Measurements from ENCODE around the gene ACE2. TPM values are rescaled to one million over a fixed set of nuclear protein-coding genes. Genes with fewer than 3 reads are reported as not detected.
A peak's percentile ranks its signal among the peaks of the same experiment; 100 is the strongest.

ACE2 gene
- total and polyA plus RNA-seq, 2 of the 8 experiments (the other 6 are each of a cell fraction or from before 2014, with no cell fraction given): 0.06 TPM; not detected in 1

DNA sequence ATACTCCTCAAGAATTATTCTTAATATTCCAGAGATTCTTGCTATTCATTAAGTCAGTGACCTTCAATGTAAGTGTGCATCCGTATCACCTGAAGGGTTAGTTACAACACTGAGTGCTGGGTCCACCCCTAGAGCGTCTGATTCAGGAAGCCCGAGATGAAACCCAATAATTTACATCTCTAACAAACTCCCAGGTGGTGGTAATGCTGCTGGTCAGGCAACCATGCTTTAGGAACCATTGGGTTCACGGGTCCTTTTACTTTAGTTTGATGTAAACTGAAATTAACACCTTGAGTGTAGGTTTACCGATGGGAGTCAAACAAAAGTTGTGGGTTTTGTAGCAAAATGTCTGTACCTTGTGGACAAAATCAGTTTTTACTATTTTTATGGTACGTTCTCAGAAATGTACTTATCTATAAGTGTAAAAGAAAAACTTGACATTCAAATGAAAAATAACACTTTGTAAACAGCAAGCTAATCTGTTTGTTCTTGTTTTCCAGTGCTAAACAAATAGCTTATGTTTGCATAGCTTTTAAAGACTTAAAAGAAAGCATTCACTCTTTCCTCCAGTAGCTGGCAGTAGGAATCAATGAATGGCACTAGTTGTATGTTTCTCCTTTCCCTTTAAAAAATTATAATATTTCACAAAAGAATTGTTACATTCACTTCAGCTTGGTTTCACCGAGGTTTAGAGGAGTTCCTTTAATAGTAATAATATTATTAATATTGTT lies 32.7 kb downstream of the ACE2 start:
- H3K4me3 ChIP-seq (ENCODE audit: extremely low read depth in 1 of 4, insufficient read depth in 2 of 4, low read depth in 3 of 4, low read length in 4 of 4): no peak overlapping the region
- H3K27ac ChIP-seq (ENCODE audit: low read depth, low read length): no peak overlapping the region
- H3K79me1 ChIP-seq (ENCODE audit: low read depth, low read length): no peaks in the 10 kb centered on the region
- FAIRE-seq (no peak), DNase-seq (ENCODE audit: low read depth in 1 of 2, low spot score in 2 of 2) (no peak)
- 53% methylated on average over 5 of the region's 7 CpGs; no CpG with 5 or more reads in 1 of the 2 experiments for WGBS, 2 experiments (ENCODE audit: extremely low coverage in 1 of 2, insufficient coverage in 1 of 2, insufficient read length in 1 of 2, insufficient replicate concordance in 2 of 2, low coverage in 1 of 2, low lambda C conversion rate in 2 of 2, missing lambda C conversion rate in 1 of 2)
- H3K56ac ChIP-seq (replicated peaks; ENCODE audit: insufficient read length, low read depth, low read length): no peak overlapping the region
- no peaks in the 10 kb centered on the region for H3K36me3 ChIP-seq (ENCODE audit: control insufficient read depth in 2 of 4, insufficient read depth in 4 of 4, low read length in 3 of 4)
- H2BK20ac ChIP-seq (ENCODE audit: low read length): no peak overlapping the region
- H4K8ac ChIP-seq (ENCODE audit: extremely low read depth, insufficient read depth, low read length): no peak overlapping the region
- no peaks in the 10 kb centered on the region for H4K20me1 ChIP-seq (replicated peaks in 1 of 2; ENCODE audit: control insufficient read depth in 1 of 2, insufficient read depth in 2 of 2, low read length in 2 of 2)
- no peak overlapping the region for H3K9ac ChIP-seq (replicated peaks in 1 of 4; ENCODE audit: extremely low read depth in 1 of 4, low read depth in 3 of 4, low read length in 3 of 4)
- ChIA-PET POLR2A (ENCODE audit: partially characterized antibody) (no interaction called here), CTCF (ENCODE audit: partially characterized antibody) (interaction anchor here (0.7 to 1.2 kb wide), 3 partner anchors 9 to 219 kb away, joined by 3 read pairs; no protein-coding TSS in a partner anchor)
- no peaks in the 10 kb centered on the region for H3K23me2 ChIP-seq (ENCODE audit: low read depth, low read length)
- H4K91ac ChIP-seq (replicated peaks; ENCODE audit: insufficient read length, low read length): no peak overlapping the region
- no peak overlapping the region for H3K18ac ChIP-seq (ENCODE audit: extremely low read depth, low read length)
- H3K23ac ChIP-seq (ENCODE audit: insufficient read length): no peak overlapping the region
- H3K27me3 ChIP-seq (replicated peaks in 1 of 4; ENCODE audit: control insufficient read depth in 3 of 4, extremely low read depth in 1 of 4, insufficient read depth in 3 of 4, low read length in 3 of 4): no peaks in the 10 kb centered on the region
- no peak overlapping the region for H3K4ac ChIP-seq (replicated peaks; ENCODE audit: insufficient read length, low read depth, low read length)
- no peak overlapping the region for H3K14ac ChIP-seq (ENCODE audit: insufficient read length)
- H3K4me2 ChIP-seq (ENCODE audit: insufficient read depth in 1 of 2, low read depth in 2 of 2, low read length in 2 of 2): peak overlapping the region in 1 of 2 experiments; percentile 1; a peak in 1 of 4 replicates
- H2BK5ac ChIP-seq (ENCODE audit: low read depth, low read length): no peak overlapping the region
- TF ChIP-seq TBP (IDR thresholded peaks at IDR 0.05; ENCODE audit: low read depth, low read length) (no peak), SIX5 (IDR thresholded peaks at IDR 0.05; ENCODE audit: low read depth, low read length) (no peak), RAD21 (IDR thresholded peaks at IDR 0.05 in 1 of 2, conservative IDR thresholded peaks at IDR 0.05 in 1 of 2; ENCODE audit: low read depth in 2 of 2, low read length in 2 of 2) (peak; percentile 37 to 57), SRF (IDR thresholded peaks at IDR 0.05; ENCODE audit: low read depth, low read length) (no peak)
- TF ChIP-seq, protein P1, sequence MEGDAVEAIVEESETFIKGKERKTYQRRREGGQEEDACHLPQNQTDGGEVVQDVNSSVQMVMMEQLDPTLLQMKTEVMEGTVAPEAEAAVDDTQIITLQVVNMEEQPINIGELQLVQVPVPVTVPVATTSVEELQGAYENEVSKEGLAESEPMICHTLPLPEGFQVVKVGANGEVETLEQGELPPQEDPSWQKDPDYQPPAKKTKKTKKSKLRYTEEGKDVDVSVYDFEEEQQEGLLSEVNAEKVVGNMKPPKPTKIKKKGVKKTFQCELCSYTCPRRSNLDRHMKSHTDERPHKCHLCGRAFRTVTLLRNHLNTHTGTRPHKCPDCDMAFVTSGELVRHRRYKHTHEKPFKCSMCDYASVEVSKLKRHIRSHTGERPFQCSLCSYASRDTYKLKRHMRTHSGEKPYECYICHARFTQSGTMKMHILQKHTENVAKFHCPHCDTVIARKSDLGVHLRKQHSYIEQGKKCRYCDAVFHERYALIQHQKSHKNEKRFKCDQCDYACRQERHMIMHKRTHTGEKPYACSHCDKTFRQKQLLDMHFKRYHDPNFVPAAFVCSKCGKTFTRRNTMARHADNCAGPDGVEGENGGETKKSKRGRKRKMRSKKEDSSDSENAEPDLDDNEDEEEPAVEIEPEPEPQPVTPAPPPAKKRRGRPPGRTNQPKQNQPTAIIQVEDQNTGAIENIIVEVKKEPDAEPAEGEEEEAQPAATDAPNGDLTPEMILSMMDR (IDR thresholded peaks at IDR 0.05; ENCODE audit: control extremely low read depth in 1 of 3, insufficient read depth in 1 of 3, low read depth in 1 of 3, low read length in 3 of 3): peak in 2 of 3 experiments; percentile 9 to 12; a peak in 2 of 4 replicates
- 0 out of 7 replicates have a peak, but pooled peaks cover 0 to 3% (median 0%) of the 10 kb centered on the region in 4 experiments for H3K4me1 ChIP-seq (replicated peaks in 1 of 4; ENCODE audit: control insufficient read depth in 3 of 4, insufficient read depth in 4 of 4, low read length in 3 of 4)
- H3K9me3 ChIP-seq (ENCODE audit: insufficient read depth in 2 of 2, low read depth in 1 of 2, low read length in 1 of 2): no peaks in the 10 kb centered on the region
- H2AK5ac ChIP-seq (ENCODE audit: low read depth, low read length): no peak overlapping the region
- no peak overlapping the region for H2BK15ac ChIP-seq (ENCODE audit: low read length)
- H4K5ac ChIP-seq (ENCODE audit: insufficient read length, low read depth, low read length): no peak overlapping the region
- no peak overlapping the region for H2AFZ ChIP-seq (ENCODE audit: low read length)
- H2BK120ac ChIP-seq (replicated peaks; ENCODE audit: low read depth, low read length): no peak overlapping the region
- H3K79me2 ChIP-seq (ENCODE audit: control insufficient read depth in 1 of 2, insufficient read depth in 2 of 2, low read length in 2 of 2): no peaks in the 10 kb centered on the region
- no peak overlapping the region for H2BK12ac ChIP-seq (ENCODE audit: low read depth, low read length)
